HepG2 (cell line): Measurements from ENCODE around the gene POC1A. TPM values are rescaled to one million over a fixed set of nuclear protein-coding genes. Genes with fewer than 3 reads are reported as not detected.

Source experiments
- HNF4G ChIP-seq, 2 experiments: sonication (generic) in 1 of 2; formaldehyde crosslinking in 1 of 2; IDR thresholded peaks; 2 replicates each; pipeline versions ENCODE4 v1.4.0 to v1.6.1; 2011 to 2020; ENCODE audit warnings: borderline replicate concordance in 2 of 2, low read depth in 2 of 2, mild to moderate bottlenecking in 2 of 2, low read length in 1 of 2, missing genetic modification reagents in 1 of 2, moderate library complexity in 1 of 2
- KDM6A ChIP-seq: IDR thresholded peaks from 2 replicates; pipeline ENCODE4 v1.6.1; 2016; ENCODE audit warnings: low read depth
- NBN ChIP-seq: fragments of 450-650 bp; conservative IDR thresholded peaks from 2 replicates; pipeline ENCODE4 v1.6.1; 2017
- NFIC ChIP-seq: IDR thresholded peaks from 2 replicates; pipeline ENCODE4 v1.6.1; 2012; ENCODE audit warnings: mild to moderate bottlenecking, low read length, inconsistent platforms
- PCBP1 ChIP-seq: fragments of 200-400 bp; formaldehyde crosslinking; IDR thresholded peaks from 2 replicates; pipeline ENCODE4 v1.6.1; 2017; ENCODE audit warnings: mild to moderate bottlenecking, low read depth, low read length, borderline replicate concordance
- SIN3B ChIP-seq: fragments of 150-350 bp; IDR thresholded peaks from 2 replicates; pipeline ENCODE4 v1.6.1; 2014; ENCODE audit warnings: low read length
- polyA plus RNA-seq, 8 experiments: library from polyadenylated mRNA; depleted of rRNA in 3 of 8; stranded (reverse) in 7 of 8; unstranded in 1 of 8; fragments of >200 nt; fragmentation: Illumina TruSeq in 4 of 8; extraction: Trizol in 4 of 8; gene quantifications; 2 replicates each; pipeline versions ENCODE4 v1.2.1 to v1.2.3, GENCODE V29; 2011 to 2016; ENCODE audit warnings: low read depth in 4 of 8, missing spikeins in 1 of 8, mixed read lengths in 1 of 8; ENCODE audit not compliant: insufficient read depth in 1 of 8
- total RNA-seq, 5 experiments: library from RNA; depleted of rRNA; stranded (reverse); fragments of >200 nt; fragmentation: Illumina TruSeq; extraction: Trizol; gene quantifications; 2 replicates each; pipeline ENCODE4 v1.2.3, GENCODE V29; 2016; ENCODE audit warnings: low read depth in 1 of 5
- TF ChIP-seq, protein P1 (sequence below): IDR thresholded peaks from 2 replicates; pipeline ENCODE4 v1.6.1; 2016; ENCODE audit warnings: low read depth, missing genetic modification reagents, missing compliant biosample characterization
- TF ChIP-seq, protein P2 (sequence below): sonication (generic); formaldehyde crosslinking; IDR thresholded peaks from 2 replicates; pipeline ENCODE4 v1.5.1; 2020; ENCODE audit warnings: missing genetic modification reagents, mild to moderate bottlenecking, borderline replicate concordance
- TF ChIP-seq, protein P3 (sequence below): sonication (generic); formaldehyde crosslinking; conservative IDR thresholded peaks from 2 replicates; pipeline ENCODE4 v1.4.0; 2020; ENCODE audit warnings: missing genetic modification reagents
- TF ChIP-seq, protein P4 (sequence below): IDR thresholded peaks from 2 replicates; pipeline ENCODE4 v1.6.1; 2016; ENCODE audit warnings: mild to moderate bottlenecking
- TF ChIP-seq, protein P5 (sequence below): sonication (generic); formaldehyde crosslinking; IDR thresholded peaks from 2 replicates; pipeline ENCODE4 v1.4.0; 2020; ENCODE audit warnings: missing genetic modification reagents

POC1A gene
- total and polyA plus RNA-seq, 2 of the 13 experiments (the other 11 are each of a cell fraction or from before 2014, with no cell fraction given): 14.6 to 20.0 TPM

DNA sequence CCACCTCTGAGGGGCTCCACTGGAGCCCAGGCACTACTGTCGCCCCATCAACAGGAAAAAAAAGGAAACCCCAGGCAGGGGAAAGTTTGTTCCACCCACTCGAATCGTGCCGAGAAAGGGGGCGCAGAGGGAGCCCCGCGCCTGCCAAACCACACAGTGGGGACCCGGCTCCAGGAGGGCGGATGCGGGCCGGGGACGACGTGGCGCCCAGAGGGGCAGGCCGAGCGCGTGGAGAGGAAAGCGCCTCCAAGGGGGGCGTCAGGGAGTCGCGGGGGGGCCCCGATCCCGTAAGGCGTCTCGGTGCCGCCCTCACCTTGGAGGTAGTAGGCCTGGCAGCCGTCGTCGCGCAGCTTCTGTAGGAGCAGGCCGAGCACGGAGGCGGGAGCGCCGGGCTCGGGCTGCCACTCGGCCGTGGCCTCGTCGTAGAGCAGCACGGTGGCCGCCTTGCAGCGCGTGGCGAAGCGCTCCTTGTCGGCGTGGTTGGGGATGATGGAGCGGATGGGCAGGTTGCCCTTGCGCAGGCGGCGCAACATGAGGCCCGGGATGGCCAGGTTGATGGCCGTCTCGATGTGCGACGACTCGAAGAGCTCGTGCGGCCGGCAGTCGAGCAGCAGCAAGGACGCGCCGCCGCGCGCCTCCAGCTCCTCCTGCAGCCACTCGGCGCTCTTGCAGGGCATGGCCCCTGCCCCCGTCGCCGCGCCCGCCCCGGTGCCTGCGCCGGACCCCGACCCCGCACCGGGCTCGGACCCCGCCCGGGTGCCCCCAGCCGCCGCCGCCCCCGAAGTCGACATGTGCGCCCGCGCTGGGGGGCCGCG lies 98.5 kb downstream of the POC1A start (continued):
- TF ChIP-seq, protein P1, sequence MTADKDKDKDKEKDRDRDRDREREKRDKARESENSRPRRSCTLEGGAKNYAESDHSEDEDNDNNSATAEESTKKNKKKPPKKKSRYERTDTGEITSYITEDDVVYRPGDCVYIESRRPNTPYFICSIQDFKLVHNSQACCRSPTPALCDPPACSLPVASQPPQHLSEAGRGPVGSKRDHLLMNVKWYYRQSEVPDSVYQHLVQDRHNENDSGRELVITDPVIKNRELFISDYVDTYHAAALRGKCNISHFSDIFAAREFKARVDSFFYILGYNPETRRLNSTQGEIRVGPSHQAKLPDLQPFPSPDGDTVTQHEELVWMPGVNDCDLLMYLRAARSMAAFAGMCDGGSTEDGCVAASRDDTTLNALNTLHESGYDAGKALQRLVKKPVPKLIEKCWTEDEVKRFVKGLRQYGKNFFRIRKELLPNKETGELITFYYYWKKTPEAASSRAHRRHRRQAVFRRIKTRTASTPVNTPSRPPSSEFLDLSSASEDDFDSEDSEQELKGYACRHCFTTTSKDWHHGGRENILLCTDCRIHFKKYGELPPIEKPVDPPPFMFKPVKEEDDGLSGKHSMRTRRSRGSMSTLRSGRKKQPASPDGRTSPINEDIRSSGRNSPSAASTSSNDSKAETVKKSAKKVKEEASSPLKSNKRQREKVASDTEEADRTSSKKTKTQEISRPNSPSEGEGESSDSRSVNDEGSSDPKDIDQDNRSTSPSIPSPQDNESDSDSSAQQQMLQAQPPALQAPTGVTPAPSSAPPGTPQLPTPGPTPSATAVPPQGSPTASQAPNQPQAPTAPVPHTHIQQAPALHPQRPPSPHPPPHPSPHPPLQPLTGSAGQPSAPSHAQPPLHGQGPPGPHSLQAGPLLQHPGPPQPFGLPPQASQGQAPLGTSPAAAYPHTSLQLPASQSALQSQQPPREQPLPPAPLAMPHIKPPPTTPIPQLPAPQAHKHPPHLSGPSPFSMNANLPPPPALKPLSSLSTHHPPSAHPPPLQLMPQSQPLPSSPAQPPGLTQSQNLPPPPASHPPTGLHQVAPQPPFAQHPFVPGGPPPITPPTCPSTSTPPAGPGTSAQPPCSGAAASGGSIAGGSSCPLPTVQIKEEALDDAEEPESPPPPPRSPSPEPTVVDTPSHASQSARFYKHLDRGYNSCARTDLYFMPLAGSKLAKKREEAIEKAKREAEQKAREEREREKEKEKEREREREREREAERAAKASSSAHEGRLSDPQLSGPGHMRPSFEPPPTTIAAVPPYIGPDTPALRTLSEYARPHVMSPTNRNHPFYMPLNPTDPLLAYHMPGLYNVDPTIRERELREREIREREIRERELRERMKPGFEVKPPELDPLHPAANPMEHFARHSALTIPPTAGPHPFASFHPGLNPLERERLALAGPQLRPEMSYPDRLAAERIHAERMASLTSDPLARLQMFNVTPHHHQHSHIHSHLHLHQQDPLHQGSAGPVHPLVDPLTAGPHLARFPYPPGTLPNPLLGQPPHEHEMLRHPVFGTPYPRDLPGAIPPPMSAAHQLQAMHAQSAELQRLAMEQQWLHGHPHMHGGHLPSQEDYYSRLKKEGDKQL (CRISPR knock-in tag): no peak
- TF ChIP-seq, protein P2, sequence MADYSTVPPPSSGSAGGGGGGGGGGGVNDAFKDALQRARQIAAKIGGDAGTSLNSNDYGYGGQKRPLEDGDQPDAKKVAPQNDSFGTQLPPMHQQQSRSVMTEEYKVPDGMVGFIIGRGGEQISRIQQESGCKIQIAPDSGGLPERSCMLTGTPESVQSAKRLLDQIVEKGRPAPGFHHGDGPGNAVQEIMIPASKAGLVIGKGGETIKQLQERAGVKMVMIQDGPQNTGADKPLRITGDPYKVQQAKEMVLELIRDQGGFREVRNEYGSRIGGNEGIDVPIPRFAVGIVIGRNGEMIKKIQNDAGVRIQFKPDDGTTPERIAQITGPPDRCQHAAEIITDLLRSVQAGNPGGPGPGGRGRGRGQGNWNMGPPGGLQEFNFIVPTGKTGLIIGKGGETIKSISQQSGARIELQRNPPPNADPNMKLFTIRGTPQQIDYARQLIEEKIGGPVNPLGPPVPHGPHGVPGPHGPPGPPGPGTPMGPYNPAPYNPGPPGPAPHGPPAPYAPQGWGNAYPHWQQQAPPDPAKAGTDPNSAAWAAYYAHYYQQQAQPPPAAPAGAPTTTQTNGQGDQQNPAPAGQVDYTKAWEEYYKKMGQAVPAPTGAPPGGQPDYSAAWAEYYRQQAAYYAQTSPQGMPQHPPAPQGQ (CRISPR knock-in tag): no peak
- TF ChIP-seq, protein P3, sequence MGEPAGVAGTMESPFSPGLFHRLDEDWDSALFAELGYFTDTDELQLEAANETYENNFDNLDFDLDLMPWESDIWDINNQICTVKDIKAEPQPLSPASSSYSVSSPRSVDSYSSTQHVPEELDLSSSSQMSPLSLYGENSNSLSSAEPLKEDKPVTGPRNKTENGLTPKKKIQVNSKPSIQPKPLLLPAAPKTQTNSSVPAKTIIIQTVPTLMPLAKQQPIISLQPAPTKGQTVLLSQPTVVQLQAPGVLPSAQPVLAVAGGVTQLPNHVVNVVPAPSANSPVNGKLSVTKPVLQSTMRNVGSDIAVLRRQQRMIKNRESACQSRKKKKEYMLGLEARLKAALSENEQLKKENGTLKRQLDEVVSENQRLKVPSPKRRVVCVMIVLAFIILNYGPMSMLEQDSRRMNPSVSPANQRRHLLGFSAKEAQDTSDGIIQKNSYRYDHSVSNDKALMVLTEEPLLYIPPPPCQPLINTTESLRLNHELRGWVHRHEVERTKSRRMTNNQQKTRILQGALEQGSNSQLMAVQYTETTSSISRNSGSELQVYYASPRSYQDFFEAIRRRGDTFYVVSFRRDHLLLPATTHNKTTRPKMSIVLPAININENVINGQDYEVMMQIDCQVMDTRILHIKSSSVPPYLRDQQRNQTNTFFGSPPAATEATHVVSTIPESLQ (CRISPR knock-in tag): no peak
- TF ChIP-seq, protein P4, sequence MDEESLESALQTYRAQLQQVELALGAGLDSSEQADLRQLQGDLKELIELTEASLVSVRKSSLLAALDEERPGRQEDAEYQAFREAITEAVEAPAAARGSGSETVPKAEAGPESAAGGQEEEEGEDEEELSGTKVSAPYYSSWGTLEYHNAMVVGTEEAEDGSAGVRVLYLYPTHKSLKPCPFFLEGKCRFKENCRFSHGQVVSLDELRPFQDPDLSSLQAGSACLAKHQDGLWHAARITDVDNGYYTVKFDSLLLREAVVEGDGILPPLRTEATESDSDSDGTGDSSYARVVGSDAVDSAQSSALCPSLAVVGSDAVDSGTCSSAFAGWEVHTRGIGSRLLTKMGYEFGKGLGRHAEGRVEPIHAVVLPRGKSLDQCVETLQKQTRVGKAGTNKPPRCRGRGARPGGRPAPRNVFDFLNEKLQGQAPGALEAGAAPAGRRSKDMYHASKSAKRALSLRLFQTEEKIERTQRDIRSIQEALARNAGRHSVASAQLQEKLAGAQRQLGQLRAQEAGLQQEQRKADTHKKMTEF (CRISPR knock-in tag): peak; percentile 61; the same call in 1 of the 2 replicates
- TF ChIP-seq, protein P5, sequence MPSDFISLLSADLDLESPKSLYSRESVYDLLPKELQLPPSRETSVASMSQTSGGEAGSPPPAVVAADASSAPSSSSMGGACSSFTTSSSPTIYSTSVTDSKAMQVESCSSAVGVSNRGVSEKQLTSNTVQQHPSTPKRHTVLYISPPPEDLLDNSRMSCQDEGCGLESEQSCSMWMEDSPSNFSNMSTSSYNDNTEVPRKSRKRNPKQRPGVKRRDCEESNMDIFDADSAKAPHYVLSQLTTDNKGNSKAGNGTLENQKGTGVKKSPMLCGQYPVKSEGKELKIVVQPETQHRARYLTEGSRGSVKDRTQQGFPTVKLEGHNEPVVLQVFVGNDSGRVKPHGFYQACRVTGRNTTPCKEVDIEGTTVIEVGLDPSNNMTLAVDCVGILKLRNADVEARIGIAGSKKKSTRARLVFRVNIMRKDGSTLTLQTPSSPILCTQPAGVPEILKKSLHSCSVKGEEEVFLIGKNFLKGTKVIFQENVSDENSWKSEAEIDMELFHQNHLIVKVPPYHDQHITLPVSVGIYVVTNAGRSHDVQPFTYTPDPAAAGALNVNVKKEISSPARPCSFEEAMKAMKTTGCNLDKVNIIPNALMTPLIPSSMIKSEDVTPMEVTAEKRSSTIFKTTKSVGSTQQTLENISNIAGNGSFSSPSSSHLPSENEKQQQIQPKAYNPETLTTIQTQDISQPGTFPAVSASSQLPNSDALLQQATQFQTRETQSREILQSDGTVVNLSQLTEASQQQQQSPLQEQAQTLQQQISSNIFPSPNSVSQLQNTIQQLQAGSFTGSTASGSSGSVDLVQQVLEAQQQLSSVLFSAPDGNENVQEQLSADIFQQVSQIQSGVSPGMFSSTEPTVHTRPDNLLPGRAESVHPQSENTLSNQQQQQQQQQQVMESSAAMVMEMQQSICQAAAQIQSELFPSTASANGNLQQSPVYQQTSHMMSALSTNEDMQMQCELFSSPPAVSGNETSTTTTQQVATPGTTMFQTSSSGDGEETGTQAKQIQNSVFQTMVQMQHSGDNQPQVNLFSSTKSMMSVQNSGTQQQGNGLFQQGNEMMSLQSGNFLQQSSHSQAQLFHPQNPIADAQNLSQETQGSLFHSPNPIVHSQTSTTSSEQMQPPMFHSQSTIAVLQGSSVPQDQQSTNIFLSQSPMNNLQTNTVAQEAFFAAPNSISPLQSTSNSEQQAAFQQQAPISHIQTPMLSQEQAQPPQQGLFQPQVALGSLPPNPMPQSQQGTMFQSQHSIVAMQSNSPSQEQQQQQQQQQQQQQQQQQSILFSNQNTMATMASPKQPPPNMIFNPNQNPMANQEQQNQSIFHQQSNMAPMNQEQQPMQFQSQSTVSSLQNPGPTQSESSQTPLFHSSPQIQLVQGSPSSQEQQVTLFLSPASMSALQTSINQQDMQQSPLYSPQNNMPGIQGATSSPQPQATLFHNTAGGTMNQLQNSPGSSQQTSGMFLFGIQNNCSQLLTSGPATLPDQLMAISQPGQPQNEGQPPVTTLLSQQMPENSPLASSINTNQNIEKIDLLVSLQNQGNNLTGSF (CRISPR knock-in tag): peak; percentile 95
- TF ChIP-seq SIN3B (no peak), KDM6A (no peak), HNF4G (IDR thresholded peaks at IDR 0.05; ENCODE audit: borderline replicate concordance, low read depth, low read length) (no peak), HNF4G (CRISPR knock-in tag; IDR thresholded peaks at IDR 0.05; ENCODE audit: borderline replicate concordance, low read depth) (no peak), NFIC (no peak), PCBP1 (no peak), NBN (no peak)
